A549 (cell line): ENCODE measurements around the gene TMEM167A. TPM values are rescaled to one million over a fixed set of nuclear protein-coding genes. Genes with fewer than 3 reads are reported as not detected.
"Not testable (repeated sequence)": the region's sequence is repeated elsewhere in the genome, so short reads cannot be mapped to it uniquely, and the experiment has no call there.

Source experiments
- ATAC-seq, 2 experiments: fragments of 200-7000 bp in 1 of 2; fragments of >200 bp in 1 of 2; cut with Nextera tagmentation in 1 of 2; cut with Tn5 transposase in 1 of 2; 3 replicates each; pipeline versions ENCODE4 v1.8.0 to v1.9.1; 2018 to 2020; ENCODE audit warnings: mild to moderate bottlenecking in 1 of 2, moderate library complexity in 1 of 2
- CTCF ChIA-PET: fragments of 300-600 bp; sonication (Branson Sonifier 250); formaldehyde crosslinking; extraction: SDS; loops from one replicate; lab custom pipeline; 2021; ENCODE audit warnings: antibody characterized with exemption, inconsistent platforms; lab: Yijun Ruan, JAX
- POLR2A ChIA-PET: fragments of 350-600 bp; formaldehyde crosslinking; extraction: SDS; loops from one replicate; lab custom pipeline; 2021; ENCODE audit warnings: antibody characterized with exemption, inconsistent platforms; lab: Yijun Ruan, JAX
- DNase-seq, 2 experiments: peaks; one replicate each; pipeline versions ENCODE4 v3.0.0 to v3.0.0-alpha.2; 2011 to 2016; ENCODE audit warnings: low read depth in 1 of 2, low spot score in 1 of 2
- FAIRE-seq: peaks from 2 replicates; lab custom pipeline; 2011; peaks lifted over from hg19 to GRCh38; lab: Jason Lieb, UNC
- H3K27ac ChIP-seq, 2 experiments: fragments of >200 bp; sonication (Bioruptor Twin); formaldehyde crosslinking; 3 replicates each; pipeline ENCODE4 v1.5.1; 2016 to 2017
- H3K4me1 ChIP-seq: fragments of >200 bp; sonication (Bioruptor Twin); formaldehyde crosslinking; 3 replicates; pipeline ENCODE4 v1.6.1; 2016
- H3K4me2 ChIP-seq: fragments of >200 bp; sonication (Bioruptor Twin); formaldehyde crosslinking; 3 replicates; pipeline ENCODE4 v1.6.1; 2016
- H3K4me3 ChIP-seq: fragments of >200 bp; sonication (Bioruptor Twin); formaldehyde crosslinking; 3 replicates; pipeline ENCODE4 v1.5.1; 2016
- H3K9me3 ChIP-seq: fragments of >200 bp; sonication (Bioruptor Twin); formaldehyde crosslinking; 3 replicates; pipeline ENCODE4 v1.6.1; 2016
- CBX2 ChIP-seq: fragments of 200-600 bp; sonication (generic); IDR thresholded peaks from 2 replicates; pipeline ENCODE4 v1.6.1; 2016; ENCODE audit warnings: low read depth, mild to moderate bottlenecking, borderline replicate concordance
- CEBPB ChIP-seq, 2 experiments: fragments of >200 bp in 1 of 2; sonication (Bioruptor Twin) in 1 of 2; formaldehyde crosslinking in 1 of 2; IDR thresholded peaks; 2 replicates each; pipeline ENCODE4 v1.6.1; 2012 to 2016
- CHD2 ChIP-seq: fragments of 150-350 bp; IDR thresholded peaks from 2 replicates; pipeline ENCODE4 v1.6.1; 2014; ENCODE audit warnings: low read length; ENCODE audit not compliant: partially characterized antibody
- CHD4 ChIP-seq: fragments of 200-600 bp; sonication (generic); IDR thresholded peaks from 2 replicates; pipeline ENCODE4 v1.6.1; 2016; ENCODE audit warnings: antibody characterized with exemption, mild to moderate bottlenecking, borderline replicate concordance
- EHF ChIP-seq: fragments of 250-450 bp; sonication (Bioruptor Pico); IDR thresholded peaks from 2 replicates; pipeline ENCODE4 v1.5.0; 2020; ENCODE audit warnings: mild to moderate bottlenecking
- ESRRA ChIP-seq: fragments of 150-350 bp; IDR thresholded peaks from 2 replicates; pipeline ENCODE4 v1.6.1; 2014; ENCODE audit warnings: mild to moderate bottlenecking, low read length, borderline replicate concordance
- POLR2AphosphoS2 ChIP-seq: conservative IDR thresholded peaks from 2 replicates; pipeline ENCODE4 v1.6.1; 2012; ENCODE audit warnings: low read length, improper control_type of control experiment, inconsistent platforms
- RAD21 ChIP-seq, 2 experiments: fragments of >200 bp in 1 of 2; sonication (Bioruptor Twin) in 1 of 2; formaldehyde crosslinking in 1 of 2; IDR thresholded peaks in 1 of 2; conservative IDR thresholded peaks in 1 of 2; 2 replicates in 1 of 2; 3 replicates in 1 of 2; pipeline ENCODE4 v1.6.1; 2012 to 2018; ENCODE audit warnings: inconsistent platforms in 1 of 2
- TP53 ChIP-seq: fragments of 250-450 bp; sonication (Bioruptor Pico); IDR thresholded peaks from 2 replicates; pipeline ENCODE4 v1.5.0; 2021; ENCODE audit warnings: mild to moderate bottlenecking, moderate library complexity
- ZC3H11A ChIP-seq: fragments of 450-650 bp; IDR thresholded peaks from 2 replicates; pipeline ENCODE4 v1.6.1; 2014; ENCODE audit warnings: antibody characterized with exemption, mild to moderate bottlenecking
- ZNF302 ChIP-seq: fragments of 250-450 bp; sonication (Bioruptor Pico); IDR thresholded peaks from 2 replicates; pipeline ENCODE4 v1.9.0; 2021; ENCODE audit warnings: inconsistent platforms, mild to moderate bottlenecking, moderate library complexity
- WGBS: methylation state at CpG from one replicate; pipeline ENCODE4 v1.1.6; 2017; ENCODE audit errors: missing lambda C conversion rate; 5-methylcytosine and 5-hydroxymethylcytosine counted together
- polyA plus RNA-seq, 4 experiments: library from polyadenylated mRNA; depleted of rRNA in 3 of 4; stranded (reverse); fragments of >200 nt; fragmentation: RNase III in 1 of 4; extraction: RNeasy Plus Mini Kit Qiagen cat#74134 plus additional on column Dnase treatment in 1 of 4; gene quantifications; 2 replicates in 3 of 4; 3 replicates in 1 of 4; pipeline ENCODE4 v1.2.3, GENCODE V29; 2011 to 2017
- TF ChIP-seq, protein P1 (sequence below): fragments of 450-650 bp; IDR thresholded peaks from 2 replicates; pipeline ENCODE4 v1.6.1; 2014; ENCODE audit warnings: antibody characterized with exemption
- TF ChIP-seq, protein P2 (sequence below): IDR thresholded peaks from 2 replicates; pipeline ENCODE4 v1.6.1; 2012; ENCODE audit warnings: low read depth, borderline replicate concordance
- TF ChIP-seq, protein P3 (sequence below): fragments of 250-450 bp; sonication (Bioruptor Pico); IDR thresholded peaks from 2 replicates; pipeline ENCODE4 v1.5.0; 2020; ENCODE audit warnings: low read depth, mild to moderate bottlenecking, moderate library complexity
- TF ChIP-seq, protein P4 (sequence below): fragments of >200 bp; sonication (Bioruptor Twin); formaldehyde crosslinking; IDR thresholded peaks from 3 replicates; pipeline ENCODE4 v1.6.1; 2016
- TF ChIP-seq, protein P5 (sequence below): fragments of 250-450 bp; sonication (Bioruptor Pico); IDR thresholded peaks from 2 replicates; pipeline ENCODE4 v1.5.0; 2021; ENCODE audit warnings: mild to moderate bottlenecking, moderate library complexity, borderline replicate concordance

The TMEM167A gene
- polyA plus RNA-seq, 2 of the 4 experiments (the other 2 are of a cell fraction) = 56.2 to 136 TPM

DNA sequence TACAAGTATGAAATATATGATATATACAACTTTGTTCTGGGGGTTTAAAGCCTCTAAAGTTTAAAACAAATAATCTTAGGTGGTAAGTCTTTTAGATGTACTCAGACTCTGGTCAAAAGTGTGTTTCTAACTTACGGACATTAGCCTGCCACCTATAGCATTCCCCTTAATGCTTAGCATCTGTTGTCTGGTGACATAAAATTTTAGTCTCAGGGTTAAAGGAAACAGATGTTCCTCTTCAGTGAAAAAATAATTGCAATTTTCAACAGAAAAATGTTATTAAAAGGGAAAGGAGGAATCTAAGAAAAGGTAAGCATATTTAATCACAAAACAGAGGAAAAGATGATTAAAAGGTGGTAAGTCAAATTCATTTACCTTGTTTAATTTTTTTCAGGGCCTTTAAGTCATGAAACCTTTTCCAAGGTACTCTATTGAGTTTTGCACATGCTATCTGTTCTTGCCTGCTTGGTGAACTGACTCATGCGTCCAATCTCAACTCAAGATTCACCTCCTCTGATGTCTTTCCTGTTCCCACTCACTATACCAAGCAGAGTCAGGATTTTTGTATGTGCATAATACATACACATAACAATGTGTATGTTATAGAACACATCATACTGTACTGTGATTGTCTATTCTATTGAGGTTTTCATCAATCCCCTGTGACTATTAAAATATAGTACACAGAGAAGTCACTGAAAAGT lies 7.9 kb downstream of the TMEM167A start (continued):
- no peak for TF ChIP-seq POLR2AphosphoS2
- TF ChIP-seq, all 56 proteins: peak for 0

DNA sequence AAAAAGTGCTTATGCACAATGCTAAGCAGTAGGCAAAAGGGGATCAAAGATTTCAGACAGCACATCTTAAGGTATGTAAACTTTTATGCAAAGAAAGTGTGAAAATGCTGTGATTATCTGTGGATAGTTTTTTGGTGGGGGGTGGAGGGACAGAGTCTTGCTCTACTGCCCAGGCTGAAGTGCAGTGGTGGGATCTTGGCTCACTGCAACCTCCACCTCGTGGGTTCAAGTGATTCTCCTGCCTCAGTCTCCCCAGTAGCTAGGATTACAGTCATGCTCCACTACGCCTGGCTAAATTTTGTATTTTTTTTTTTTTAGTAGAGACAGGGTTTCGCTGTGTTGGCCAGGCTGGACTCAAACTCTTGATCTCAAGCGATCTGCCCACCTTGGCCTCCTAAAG lies 9.8 kb downstream of the TMEM167A start:
- H3K4me1 ChIP-seq = peaks cover 18% of the 10 kb centered on the region
- DNase-seq, ATAC-seq, POLR2A ChIA-PET, H3K9me3 ChIP-seq, H3K4me3 ChIP-seq, H3K4me2 ChIP-seq, H3K27ac ChIP-seq, FAIRE-seq: not testable (repeated sequence)
- 94% methylated on average over 4 of the region's 4 CpGs for WGBS
- CTCF ChIA-PET = interaction anchor here (0.7 kb wide), 1 partner anchor 703 kb away, joined by 4 read pairs; no protein-coding TSS in a partner anchor

DNA sequence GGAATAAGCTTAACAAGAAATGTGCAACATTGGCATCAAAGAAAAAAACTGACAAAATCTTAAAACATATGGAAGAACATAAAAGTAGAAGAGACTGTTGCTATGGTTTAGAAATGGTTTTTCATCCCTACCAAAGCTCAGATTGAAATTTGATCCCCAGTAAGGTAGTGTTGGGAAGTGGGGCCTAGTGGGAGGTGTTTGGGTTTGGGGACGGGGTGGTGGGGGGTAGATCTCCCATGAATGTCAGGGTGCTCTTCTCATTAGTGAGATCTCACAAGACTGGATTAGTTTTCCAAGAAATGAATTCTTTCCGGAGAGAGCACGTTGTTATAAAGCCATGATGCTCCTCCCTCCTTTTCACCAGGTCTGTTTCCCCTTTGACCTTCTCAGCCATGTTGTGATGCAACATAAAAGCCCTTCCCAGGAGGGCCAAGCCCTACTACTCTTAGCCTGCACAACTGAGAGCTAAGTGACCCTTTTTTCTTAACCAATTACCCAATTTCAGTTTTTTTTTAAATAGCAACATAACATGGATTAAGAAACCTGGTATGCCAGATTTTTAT lies 10.6 kb downstream of the TMEM167A start:
- ChIA-PET CTCF (no interaction called here), POLR2A (no interaction called here)

DNA sequence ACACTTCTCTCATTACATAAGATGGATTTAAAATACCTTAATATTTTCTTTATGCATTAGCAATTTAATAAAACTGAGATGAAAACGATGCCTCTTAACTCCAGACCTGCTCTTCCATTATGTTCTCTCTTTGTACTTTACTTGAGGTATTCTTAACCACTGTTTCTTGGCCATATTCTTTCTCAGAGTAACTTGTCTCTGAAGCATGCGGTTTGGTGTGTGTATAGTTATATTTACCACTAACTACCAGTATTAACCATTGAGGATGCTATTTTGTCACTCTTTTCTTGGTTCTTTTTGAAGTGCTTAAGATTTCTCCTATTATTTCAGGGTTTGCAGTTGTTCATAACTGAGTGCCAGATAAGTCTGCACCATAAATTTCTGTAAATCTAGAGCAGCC lies 17.9 kb downstream of the TMEM167A start:
- Histone ChIP-seq H3K4me1 (no peaks in the 10 kb centered on the region), H3K27ac (no peak overlapping the region)
- CTCF ChIA-PET = interaction anchor here (0.7 kb wide), 1 partner anchor 395 kb away, joined by 3 read pairs; no protein-coding TSS in a partner anchor
- TF ChIP-seq POLR2AphosphoS2 = no peak
- no peak for TF ChIP-seq TP53 (CRISPR knock-in tag)
- TF ChIP-seq, protein P1, sequence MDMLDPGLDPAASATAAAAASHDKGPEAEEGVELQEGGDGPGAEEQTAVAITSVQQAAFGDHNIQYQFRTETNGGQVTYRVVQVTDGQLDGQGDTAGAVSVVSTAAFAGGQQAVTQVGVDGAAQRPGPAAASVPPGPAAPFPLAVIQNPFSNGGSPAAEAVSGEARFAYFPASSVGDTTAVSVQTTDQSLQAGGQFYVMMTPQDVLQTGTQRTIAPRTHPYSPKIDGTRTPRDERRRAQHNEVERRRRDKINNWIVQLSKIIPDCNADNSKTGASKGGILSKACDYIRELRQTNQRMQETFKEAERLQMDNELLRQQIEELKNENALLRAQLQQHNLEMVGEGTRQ = no peak
- TF ChIP-seq RAD21 (conservative IDR thresholded peaks at IDR 0.05 in 1 of 2, IDR thresholded peaks at IDR 0.05 in 1 of 2) = no peak
- TF ChIP-seq EHF (CRISPR knock-in tag) = no peak
- TF ChIP-seq, protein P2, sequence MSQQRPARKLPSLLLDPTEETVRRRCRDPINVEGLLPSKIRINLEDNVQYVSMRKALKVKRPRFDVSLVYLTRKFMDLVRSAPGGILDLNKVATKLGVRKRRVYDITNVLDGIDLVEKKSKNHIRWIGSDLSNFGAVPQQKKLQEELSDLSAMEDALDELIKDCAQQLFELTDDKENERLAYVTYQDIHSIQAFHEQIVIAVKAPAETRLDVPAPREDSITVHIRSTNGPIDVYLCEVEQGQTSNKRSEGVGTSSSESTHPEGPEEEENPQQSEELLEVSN = no peak
- no peak for TF ChIP-seq ZC3H11A
- TF ChIP-seq ESRRA = no peak
- TF ChIP-seq, all 56 proteins: peak for 0
- 64% methylated on average over 2 of the region's 2 CpGs for WGBS
- ATAC-seq (no peak), FAIRE-seq (no peak), DNase-seq (no peak)
- Histone ChIP-seq H3K4me3 (no peak overlapping the region), H3K4me2 (no peak overlapping the region), H3K9me3 (no peaks in the 10 kb centered on the region)
- POLR2A ChIA-PET = no interaction called here

More for the DNA sequence above, 10.6 kb downstream of the TMEM167A start:
- DNase-seq (no peak), ATAC-seq (peak in 1 of 2 experiments; percentile 25; a peak in 1 of 6 replicates), FAIRE-seq (no peak)
- TF ChIP-seq ZNF302 (CRISPR knock-in tag) = no peak
- TF ChIP-seq CEBPB (IDR thresholded peaks at IDR 0.05) = peak in 1 of 2 experiments; percentile 36; a peak in 1 of 4 replicates
- TF ChIP-seq CHD4 = no peak
- Histone ChIP-seq H3K4me3 (no peak overlapping the region), H3K4me2 (peak overlapping the region; percentile 1; the same call in 2 of the 3 replicates), H3K4me1 (peaks cover 18% of the 10 kb centered on the region), H3K9me3 (no peaks in the 10 kb centered on the region), H3K27ac (peak overlapping the region in 1 of 2 experiments; percentile 52; a peak in 1 of 6 replicates)
- WGBS = 90% methylated on average over 3 of the region's 3 CpGs

DNA sequence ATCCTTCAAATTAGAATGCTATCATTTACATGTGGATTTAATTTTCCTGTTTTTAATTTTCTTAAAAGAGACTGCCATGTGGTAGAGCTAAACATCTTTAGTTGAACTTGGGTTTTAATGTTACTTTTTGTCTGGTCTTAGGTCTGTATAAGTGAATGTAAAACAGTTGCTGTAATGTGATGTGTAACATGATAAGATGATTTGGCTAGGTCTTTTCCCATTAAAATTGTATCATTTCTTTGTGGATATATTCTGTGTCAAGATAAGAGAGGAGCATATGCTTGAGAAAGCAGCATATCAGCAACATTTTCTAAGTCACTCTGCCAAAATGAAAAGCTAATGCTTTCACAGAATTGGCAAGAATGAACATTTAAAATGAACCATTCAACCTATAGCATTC lies 18.5 kb downstream of the TMEM167A start:
- Histone ChIP-seq H3K4me1 (no peaks in the 10 kb centered on the region), H3K4me2 (no peak overlapping the region), H3K4me3 (no peak overlapping the region), H3K9me3 (no peaks in the 10 kb centered on the region), H3K27ac (no peak overlapping the region)
- DNase-seq (no peak), ATAC-seq (no peak), FAIRE-seq (no peak)
- CTCF ChIA-PET = interaction anchor here (0.7 kb wide), 1 partner anchor 396 kb away, joined by 3 read pairs; no protein-coding TSS in a partner anchor
- POLR2A ChIA-PET = no interaction called here
- TF ChIP-seq CHD2 (no peak), CBX2 (no peak)
- TF ChIP-seq, protein P3, sequence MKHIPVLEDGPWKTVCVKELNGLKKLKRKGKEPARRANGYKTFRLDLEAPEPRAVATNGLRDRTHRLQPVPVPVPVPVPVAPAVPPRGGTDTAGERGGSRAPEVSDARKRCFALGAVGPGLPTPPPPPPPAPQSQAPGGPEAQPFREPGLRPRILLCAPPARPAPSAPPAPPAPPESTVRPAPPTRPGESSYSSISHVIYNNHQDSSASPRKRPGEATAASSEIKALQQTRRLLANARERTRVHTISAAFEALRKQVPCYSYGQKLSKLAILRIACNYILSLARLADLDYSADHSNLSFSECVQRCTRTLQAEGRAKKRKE (CRISPR knock-in tag) = no peak
- TF ChIP-seq, protein P4, sequence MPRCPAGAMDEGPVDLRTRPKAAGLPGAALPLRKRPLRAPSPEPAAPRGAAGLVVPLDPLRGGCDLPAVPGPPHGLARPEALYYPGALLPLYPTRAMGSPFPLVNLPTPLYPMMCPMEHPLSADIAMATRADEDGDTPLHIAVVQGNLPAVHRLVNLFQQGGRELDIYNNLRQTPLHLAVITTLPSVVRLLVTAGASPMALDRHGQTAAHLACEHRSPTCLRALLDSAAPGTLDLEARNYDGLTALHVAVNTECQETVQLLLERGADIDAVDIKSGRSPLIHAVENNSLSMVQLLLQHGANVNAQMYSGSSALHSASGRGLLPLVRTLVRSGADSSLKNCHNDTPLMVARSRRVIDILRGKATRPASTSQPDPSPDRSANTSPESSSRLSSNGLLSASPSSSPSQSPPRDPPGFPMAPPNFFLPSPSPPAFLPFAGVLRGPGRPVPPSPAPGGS = no peak
- TF ChIP-seq, protein P5, sequence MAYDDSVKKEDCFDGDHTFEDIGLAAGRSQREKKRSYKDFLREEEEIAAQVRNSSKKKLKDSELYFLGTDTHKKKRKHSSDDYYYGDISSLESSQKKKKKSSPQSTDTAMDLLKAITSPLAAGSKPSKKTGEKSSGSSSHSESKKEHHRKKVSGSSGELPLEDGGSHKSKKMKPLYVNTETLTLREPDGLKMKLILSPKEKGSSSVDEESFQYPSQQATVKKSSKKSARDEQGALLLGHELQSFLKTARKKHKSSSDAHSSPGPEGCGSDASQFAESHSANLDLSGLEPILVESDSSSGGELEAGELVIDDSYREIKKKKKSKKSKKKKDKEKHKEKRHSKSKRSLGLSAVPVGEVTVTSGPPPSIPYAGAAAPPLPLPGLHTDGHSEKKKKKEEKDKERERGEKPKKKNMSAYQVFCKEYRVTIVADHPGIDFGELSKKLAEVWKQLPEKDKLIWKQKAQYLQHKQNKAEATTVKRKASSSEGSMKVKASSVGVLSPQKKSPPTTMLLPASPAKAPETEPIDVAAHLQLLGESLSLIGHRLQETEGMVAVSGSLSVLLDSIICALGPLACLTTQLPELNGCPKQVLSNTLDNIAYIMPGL = no peak
